SK-N-MC (cell line): ENCODE measurements around the gene STEAP2.

Source experiments
- EZH2 ChIP-seq: fragments of 200-600 bp; sonication (generic); IDR thresholded peaks from one replicate; pipeline ENCODE4 v1.6.1; 2017; ENCODE audit warnings: antibody characterized with exemption
- FOXP2 ChIP-seq: optimal IDR thresholded peaks from 2 replicates; pipeline ENCODE3; 2011; ENCODE audit warnings: mild to moderate bottlenecking, moderate library complexity; ENCODE audit not compliant: insufficient read depth; ENCODE audit errors: extremely low read length, control extremely low read depth
- POLR2AphosphoS5 ChIP-seq: IDR thresholded peaks from 2 replicates; pipeline ENCODE4 v1.6.1; 2012; ENCODE audit warnings: mild to moderate bottlenecking, low read depth, low read length, borderline replicate concordance

GRCh38 chr7:90227259-90227658 is 15.7 kb downstream of the STEAP2 start:
- no peak for TF ChIP-seq EZH2
- TF ChIP-seq POLR2AphosphoS5: no peak
- no peak for TF ChIP-seq FOXP2
